Uterus (tissue), 2 donors: ENCODE results near the gene CCDC78.

Source experiments
- CTCF ChIP-seq, 4 experiments: fragments of 200-600 bp in 2 of 4; fragments of 450-650 bp in 2 of 4; sonication (generic) in 2 of 4; IDR thresholded peaks; one replicate each; pipeline ENCODE4 v1.5.1; 2016 to 2019; ENCODE audit warnings: antibody characterized with exemption in 4 of 4, mild to moderate bottlenecking in 2 of 4, moderate library complexity in 1 of 4
- POLR2A ChIP-seq, 2 donors: fragments of 450-650 bp; IDR thresholded peaks; one replicate each; pipeline ENCODE4 v1.6.1; 2016; ENCODE audit warnings: antibody characterized with exemption in 2 of 2, mild to moderate bottlenecking in 1 of 2, moderate library complexity in 1 of 2

DNA sequence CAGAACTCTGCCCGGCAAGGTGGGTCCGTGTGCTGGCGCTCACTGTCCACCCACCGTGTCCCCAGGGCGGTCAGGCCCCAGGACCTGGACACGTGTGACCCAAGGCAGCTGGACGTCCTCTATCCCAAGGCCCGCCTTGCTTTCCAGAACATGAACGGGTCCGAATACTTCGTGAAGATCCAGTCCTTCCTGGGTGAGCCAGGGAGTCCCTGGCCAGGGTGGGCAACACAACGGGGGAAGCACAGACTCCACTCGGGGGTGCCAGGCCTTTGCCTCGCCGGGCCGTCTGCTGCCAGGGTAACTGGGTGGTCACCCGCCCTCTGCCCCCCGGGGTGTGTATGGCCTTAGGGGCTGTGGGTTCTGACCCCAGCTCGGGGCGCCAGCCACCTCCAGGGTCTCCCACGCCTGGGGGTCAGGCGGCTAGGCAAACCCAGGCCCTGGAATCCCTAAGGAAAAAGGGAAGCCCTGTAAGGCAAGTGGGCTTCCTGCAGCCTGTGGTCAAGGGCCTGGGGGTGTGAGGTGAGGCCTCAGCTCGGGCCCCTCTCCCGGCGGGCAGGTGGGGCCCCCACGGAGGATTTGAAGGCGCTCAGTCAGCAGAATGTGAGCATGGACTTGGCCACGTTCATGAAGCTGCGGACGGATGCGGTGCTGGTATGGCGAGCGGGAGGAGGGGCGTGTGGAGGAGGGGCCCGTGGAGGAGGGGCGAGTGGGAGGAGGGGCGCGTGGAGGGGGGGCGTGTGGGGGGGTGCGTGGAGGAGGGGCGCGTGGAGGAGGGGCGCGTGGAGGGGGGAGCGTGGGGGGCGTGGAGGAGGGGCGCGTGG, 40.8 kb upstream of the CCDC78 start:
- TF ChIP-seq CTCF (IDR thresholded peaks at IDR 0.05) = no peak
- no peak for TF ChIP-seq POLR2A (IDR thresholded peaks at IDR 0.05)
